BE2C (cell line): ENCODE data around the gene DES.
A peak's percentile ranks its signal among the peaks of the same experiment; 100 is the strongest.

Source experiments
- DNase-seq: peaks from one replicate; pipeline ENCODE4 v3.0.0-alpha.2; 2020
- H3K27me3 ChIP-seq: fragments of 250-450 bp; sonication (Bioruptor Pico); 2 replicates; pipeline ENCODE4 v1.5.1; 2020; ENCODE audit warnings: mild to moderate bottlenecking
- H3K36me3 ChIP-seq: fragments of 250-450 bp; sonication (Bioruptor Pico); 2 replicates; pipeline ENCODE4 v1.5.1; 2020; ENCODE audit warnings: mild to moderate bottlenecking
- H3K4me1 ChIP-seq: fragments of 250-450 bp; sonication (Bioruptor Pico); 2 replicates; pipeline ENCODE4 v1.5.1; 2020
- H3K4me3 ChIP-seq: 2 replicates; pipeline ENCODE4 v1.5.1; 2011; ENCODE audit warnings: low read depth, low read length
- H3K9me3 ChIP-seq: fragments of 250-450 bp; sonication (Bioruptor Pico); 2 replicates; pipeline ENCODE4 v1.5.1; 2020
- TF ChIP-seq, protein P1 (sequence below): IDR thresholded peaks from 2 replicates; pipeline ENCODE4 v1.5.1; 2012; ENCODE audit warnings: mild to moderate bottlenecking, low read depth, low read length

DES gene

GRCh38 chr2:219429958-219430606 lies 11.9 kb downstream of the DES start:
- no peaks in the 10 kb centered on the region for H3K9me3 ChIP-seq
- no peaks in the 10 kb centered on the region for H3K27me3 ChIP-seq

DNA sequence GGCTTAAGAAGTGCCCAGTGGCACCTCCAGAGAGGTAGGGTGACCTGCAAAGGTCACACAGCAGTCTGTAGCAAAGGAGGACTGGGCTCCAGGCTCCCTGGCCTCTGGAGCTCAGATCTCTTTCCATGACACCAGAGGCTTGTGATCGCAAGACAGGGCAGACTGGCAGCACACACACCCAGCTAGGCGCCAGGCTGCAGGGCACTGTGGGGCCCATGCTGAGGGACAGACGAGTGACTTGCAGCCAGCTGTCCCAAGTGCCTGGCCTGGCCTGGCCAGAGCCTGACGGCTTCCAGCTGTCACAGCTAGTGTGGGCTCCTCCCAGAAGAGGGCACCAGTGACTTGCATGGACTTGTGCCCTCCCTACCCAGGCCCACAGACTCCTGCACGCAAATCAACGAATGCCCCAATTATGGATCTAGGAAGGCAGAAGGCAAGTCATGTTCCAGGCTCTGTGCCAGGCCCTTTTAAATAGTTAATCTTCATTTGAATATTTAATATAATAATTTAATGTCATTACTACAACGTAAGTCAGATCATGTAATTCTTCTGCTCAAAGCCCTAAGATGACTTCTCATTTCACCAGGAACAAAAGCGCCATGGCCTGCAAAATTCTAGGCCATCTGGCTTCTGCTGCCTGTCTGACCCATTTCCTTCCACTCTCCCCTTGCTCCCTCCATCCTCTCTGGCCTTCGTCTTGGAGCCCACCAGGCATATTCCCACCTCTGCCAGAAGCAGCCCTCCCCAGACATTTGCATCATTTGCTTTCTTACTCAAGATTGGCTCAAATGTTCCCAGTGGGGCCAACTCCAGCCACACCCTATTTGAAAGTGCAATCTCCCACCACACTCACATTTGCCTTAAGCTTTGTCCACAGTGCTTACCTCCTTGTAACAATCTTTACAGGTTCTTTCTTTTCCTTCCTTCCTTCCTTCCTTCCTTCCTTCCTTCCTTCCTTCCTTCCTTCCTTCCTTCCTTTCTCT lies 12.7 kb downstream of the DES start:
- no peak overlapping the region for H3K4me3 ChIP-seq
- DNase-seq: peak; percentile 81
- TF ChIP-seq, protein P1, sequence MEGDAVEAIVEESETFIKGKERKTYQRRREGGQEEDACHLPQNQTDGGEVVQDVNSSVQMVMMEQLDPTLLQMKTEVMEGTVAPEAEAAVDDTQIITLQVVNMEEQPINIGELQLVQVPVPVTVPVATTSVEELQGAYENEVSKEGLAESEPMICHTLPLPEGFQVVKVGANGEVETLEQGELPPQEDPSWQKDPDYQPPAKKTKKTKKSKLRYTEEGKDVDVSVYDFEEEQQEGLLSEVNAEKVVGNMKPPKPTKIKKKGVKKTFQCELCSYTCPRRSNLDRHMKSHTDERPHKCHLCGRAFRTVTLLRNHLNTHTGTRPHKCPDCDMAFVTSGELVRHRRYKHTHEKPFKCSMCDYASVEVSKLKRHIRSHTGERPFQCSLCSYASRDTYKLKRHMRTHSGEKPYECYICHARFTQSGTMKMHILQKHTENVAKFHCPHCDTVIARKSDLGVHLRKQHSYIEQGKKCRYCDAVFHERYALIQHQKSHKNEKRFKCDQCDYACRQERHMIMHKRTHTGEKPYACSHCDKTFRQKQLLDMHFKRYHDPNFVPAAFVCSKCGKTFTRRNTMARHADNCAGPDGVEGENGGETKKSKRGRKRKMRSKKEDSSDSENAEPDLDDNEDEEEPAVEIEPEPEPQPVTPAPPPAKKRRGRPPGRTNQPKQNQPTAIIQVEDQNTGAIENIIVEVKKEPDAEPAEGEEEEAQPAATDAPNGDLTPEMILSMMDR: peak; percentile 69
- H3K36me3 ChIP-seq: no peaks in the 10 kb centered on the region
- no peaks in the 10 kb centered on the region for H3K27me3 ChIP-seq
- H3K9me3 ChIP-seq: no peaks in the 10 kb centered on the region
- peaks cover 13% of the 10 kb centered on the region for H3K4me1 ChIP-seq

More at GRCh38 chr2:219429958-219430606, 11.9 kb downstream of the DES start:
- Histone ChIP-seq H3K36me3 (no peaks in the 10 kb centered on the region), H3K4me1 (peaks cover 13% of the 10 kb centered on the region), H3K4me3 (no peak overlapping the region)
- DNase-seq: no peak
- TF ChIP-seq, protein P1: no peak

- Histone ChIP-seq H3K4me3 (no peak overlapping the region), H3K27me3 (no peaks in the 10 kb centered on the region), H3K36me3 (no peaks in the 10 kb centered on the region), H3K4me1 (peaks cover 13% of the 10 kb centered on the region), H3K9me3 (no peaks in the 10 kb centered on the region)
- TF ChIP-seq, protein P1: peak; percentile 58
- DNase-seq: peak; percentile 59
These were observed 15.7 kb downstream of the DES start for GRCh38 chr2:219433666-219434467.

GRCh38 chr2:219434468-219434717 lies 16.2 kb downstream of the DES start:
- TF ChIP-seq, protein P1: no peak
- no peak for DNase-seq
- no peaks in the 10 kb centered on the region for H3K36me3 ChIP-seq
- H3K4me3 ChIP-seq: no peak overlapping the region
- no peaks in the 10 kb centered on the region for H3K9me3 ChIP-seq
- peaks cover 13% of the 10 kb centered on the region for H3K4me1 ChIP-seq
- H3K27me3 ChIP-seq: no peaks in the 10 kb centered on the region

DNA sequence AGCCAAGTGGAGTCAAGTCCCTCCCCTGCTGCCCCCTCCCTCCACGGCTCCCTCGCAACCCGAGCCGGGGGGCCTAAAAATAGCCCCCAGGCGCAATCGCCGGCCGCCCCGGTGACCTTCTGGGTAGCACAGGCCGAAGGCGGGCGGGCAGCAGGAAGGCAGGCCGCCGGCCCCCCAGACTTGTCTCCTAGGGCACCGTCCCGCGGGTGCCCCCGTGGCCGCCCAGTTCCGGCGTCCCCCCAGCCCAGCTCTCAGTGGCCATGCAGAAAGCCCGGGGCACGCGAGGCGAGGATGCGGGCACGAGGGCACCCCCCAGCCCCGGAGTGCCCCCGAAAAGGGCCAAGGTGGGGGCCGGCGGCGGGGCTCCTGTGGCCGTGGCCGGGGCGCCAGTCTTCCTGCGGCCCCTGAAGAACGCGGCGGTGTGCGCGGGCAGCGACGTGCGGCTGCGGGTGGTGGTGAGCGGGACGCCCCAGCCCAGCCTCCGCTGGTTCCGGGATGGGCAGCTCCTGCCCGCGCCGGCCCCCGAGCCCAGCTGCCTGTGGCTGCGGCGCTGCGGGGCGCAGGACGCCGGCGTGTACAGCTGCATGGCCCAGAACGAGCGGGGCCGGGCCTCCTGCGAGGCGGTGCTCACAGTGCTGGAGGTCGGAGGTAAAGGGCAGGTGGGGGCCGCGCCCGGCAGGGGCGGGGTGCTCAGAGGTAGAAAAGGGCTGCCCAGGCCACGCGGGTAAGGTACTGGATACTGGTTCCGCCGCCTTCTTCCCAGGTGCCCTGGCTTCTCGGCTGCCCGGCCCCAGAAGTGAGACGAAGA lies 16.7 kb downstream of the DES start, which contains the start of gene SPEG:
Gene SPEG (plus strand): TSS at position 126 of the 808 bp plus-strand sequence. CDS start 135 bp downstream, at position 261.
- no peaks in the 10 kb centered on the region for H3K27me3 ChIP-seq
- no peaks in the 10 kb centered on the region for H3K9me3 ChIP-seq
- no peaks in the 10 kb centered on the region for H3K36me3 ChIP-seq
- no peak within 1 kb of the TSS for H3K4me3 ChIP-seq
- no peak for DNase-seq
- TF ChIP-seq, protein P1: no peak
- H3K4me1 ChIP-seq: peaks cover 13% of the 10 kb centered on the region
